ENCODE results near the gene EPN2. TPM values are rescaled to one million over a fixed set of nuclear protein-coding genes. Genes with fewer than 3 reads are reported as not detected.

Gene EPN2
- total and polyA plus RNA-seq, 10 of the 15 experiments (the other 5 are each of a cell fraction or from before 2014, with no cell fraction given): 0.26 to 8.4 (median 4.7) TPM

DNA sequence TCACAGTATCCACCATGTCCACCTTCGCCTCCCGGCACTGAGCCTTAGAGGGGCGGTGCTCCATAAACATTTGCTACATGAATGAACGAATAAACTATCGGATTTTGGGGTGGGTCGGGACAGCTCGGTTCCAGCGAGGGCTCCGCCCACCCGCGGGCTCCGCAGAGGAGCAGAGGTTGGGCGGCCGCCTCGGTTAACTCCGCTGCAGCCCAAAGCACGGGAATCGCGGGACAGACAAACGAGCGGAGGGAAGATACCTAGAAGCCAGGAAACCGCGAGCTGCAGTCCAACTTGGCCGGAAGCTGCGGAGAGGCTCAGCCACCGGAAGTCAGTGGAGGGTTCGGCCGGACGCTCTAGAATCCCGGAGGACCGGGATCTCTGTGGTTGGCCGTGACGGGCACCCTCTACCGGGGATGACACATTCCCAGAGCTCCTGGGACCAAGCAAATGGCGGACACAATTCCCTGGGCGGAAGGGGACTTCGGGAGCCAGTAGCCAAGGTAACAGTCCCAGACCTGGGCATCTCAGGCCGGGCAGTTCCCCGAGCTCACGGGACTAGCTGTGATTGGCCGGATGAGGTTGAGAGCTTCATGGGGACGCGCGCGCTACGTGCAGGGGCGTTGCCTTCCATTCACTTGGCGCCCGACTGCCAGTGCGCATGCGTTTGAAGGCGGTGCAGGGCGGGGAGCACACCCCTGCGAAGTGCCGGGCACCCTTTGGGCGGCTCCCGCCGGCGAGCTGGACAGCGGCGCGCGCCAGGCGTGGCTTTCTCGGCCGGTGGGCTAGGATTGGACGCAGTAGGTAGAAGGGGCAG, 140.6 kb downstream of the EPN2 start:
- Histone ChIP-seq H3K27me3 (replicated peaks in 1 of 2; ENCODE audit: control insufficient read depth in 2 of 2, insufficient read depth in 2 of 2, low read length in 1 of 2) (no peaks in the 10 kb centered on the region), H3K4me1 (ENCODE audit: control insufficient read depth, insufficient read depth, low read length) (no peaks in the 10 kb centered on the region), H3K79me2 (ENCODE audit: control insufficient read depth, insufficient read depth, low read length) (peaks cover 4% of the 10 kb centered on the region), H3K4me2 (ENCODE audit: control insufficient read depth, insufficient read depth) (peak overlapping the region; percentile 51), H4K20me1 (ENCODE audit: control insufficient read depth, insufficient read depth) (no peaks in the 10 kb centered on the region), H3K9me3 (replicated peaks; ENCODE audit: control insufficient read depth, insufficient read depth, low read length) (no peaks in the 10 kb centered on the region), H3K27ac (ENCODE audit: control insufficient read depth, insufficient read depth) (peak overlapping the region; percentile 93), H3K4me3 (peak overlapping the region; percentile 87), H3K36me3 (ENCODE audit: control insufficient read depth in 2 of 2, insufficient read depth in 2 of 2, low read length in 1 of 2) (peaks cover 4 to 18% of the 10 kb centered on the region in 2 experiments), H2AFZ (ENCODE audit: control insufficient read depth, low read depth, low read length) (peak overlapping the region; percentile 100), H3K9ac (ENCODE audit: control insufficient read depth, insufficient read depth, low read length) (peak overlapping the region; percentile 93)
- in situ Hi-C loops (cut with MboI) (no loop called here), intact Hi-C loops (cut with micrococcal nuclease; ENCODE audit: unreplicated experiment) (loop anchor here (5.0 kb wide), 1 partner anchor 84 kb away; no protein-coding TSS in a partner anchor)
- DNase-seq (ENCODE audit: low read depth, low spot score) (peak; percentile 96), FAIRE-seq (peak; percentile 98), ATAC-seq (peak; percentile 98)
- ChIA-PET POLR2A (interaction anchor here (0.5 to 1.6 kb wide), 10 partner anchors 9 to 377 kb away, joined by 3 to 5 read pairs (median 4); partner anchors contain the start of genes ALDH3A2 and B9D1), SMC1A (ENCODE audit: uncharacterized antibody, unreplicated experiment) (interaction anchor here (0.9 to 1.8 kb wide), 8 partner anchors 11 to 271 kb away, joined by 3 to 10 read pairs (median 4); partner anchors contain the start of genes ALDH3A2 and B9D1), CTCF (interaction anchor here (0.9 to 1.9 kb wide), 12 partner anchors 11 to 1405 kb away, joined by 3 to 39 read pairs (median 4); partner anchors contain the start of genes B9D1, DRC3 and TOM1L2), RAD21 (ENCODE audit: unreplicated experiment) (interaction anchor here (0.7 to 1.9 kb wide), 9 partner anchors 12 to 270 kb away, joined by 3 to 21 read pairs (median 8); partner anchors contain the start of genes ALDH3A2 and B9D1)
- BruUV-seq (replicated peaks): no TSS peak
- WGBS (ENCODE audit: insufficient coverage, insufficient replicate concordance, low lambda C conversion rate, missing lambda C conversion rate): under 1% methylated on average over 67 of the region's 67 CpGs
- TF ChIP-seq IKZF1 (conservative IDR thresholded peaks at IDR 0.05) (peak; percentile 90), YBX1 (IDR thresholded peaks at IDR 0.05) (no peak), FOXM1 (IDR thresholded peaks at IDR 0.05; ENCODE audit: low read depth, low read length) (no peak), RCOR1 (conservative IDR thresholded peaks at IDR 0.05; ENCODE audit: low read depth, low read length) (no peak), ZSCAN29 (IDR thresholded peaks at IDR 0.05) (no peak), RAD21 (IDR thresholded peaks at IDR 0.05; ENCODE audit: insufficient read depth, low read depth, low read length) (no peak), RUNX3 (IDR thresholded peaks at IDR 0.05; ENCODE audit: low read length) (peak; percentile 88), EED (IDR thresholded peaks at IDR 0.05; ENCODE audit: low read depth) (0 out of 2 replicates have a peak, but pooled peaks have one; percentile 43), POLR2AphosphoS5 (IDR thresholded peaks at IDR 0.05; ENCODE audit: low read length) (peak; percentile 83), BHLHE40 (IDR thresholded peaks at IDR 0.05; ENCODE audit: borderline replicate concordance in 1 of 2, low read depth in 2 of 2, low read length in 1 of 2) (peak; percentile 91 to 98), TARDBP (IDR thresholded peaks at IDR 0.05; ENCODE audit: borderline replicate concordance) (no peak)
- TF ChIP-seq, protein P1, sequence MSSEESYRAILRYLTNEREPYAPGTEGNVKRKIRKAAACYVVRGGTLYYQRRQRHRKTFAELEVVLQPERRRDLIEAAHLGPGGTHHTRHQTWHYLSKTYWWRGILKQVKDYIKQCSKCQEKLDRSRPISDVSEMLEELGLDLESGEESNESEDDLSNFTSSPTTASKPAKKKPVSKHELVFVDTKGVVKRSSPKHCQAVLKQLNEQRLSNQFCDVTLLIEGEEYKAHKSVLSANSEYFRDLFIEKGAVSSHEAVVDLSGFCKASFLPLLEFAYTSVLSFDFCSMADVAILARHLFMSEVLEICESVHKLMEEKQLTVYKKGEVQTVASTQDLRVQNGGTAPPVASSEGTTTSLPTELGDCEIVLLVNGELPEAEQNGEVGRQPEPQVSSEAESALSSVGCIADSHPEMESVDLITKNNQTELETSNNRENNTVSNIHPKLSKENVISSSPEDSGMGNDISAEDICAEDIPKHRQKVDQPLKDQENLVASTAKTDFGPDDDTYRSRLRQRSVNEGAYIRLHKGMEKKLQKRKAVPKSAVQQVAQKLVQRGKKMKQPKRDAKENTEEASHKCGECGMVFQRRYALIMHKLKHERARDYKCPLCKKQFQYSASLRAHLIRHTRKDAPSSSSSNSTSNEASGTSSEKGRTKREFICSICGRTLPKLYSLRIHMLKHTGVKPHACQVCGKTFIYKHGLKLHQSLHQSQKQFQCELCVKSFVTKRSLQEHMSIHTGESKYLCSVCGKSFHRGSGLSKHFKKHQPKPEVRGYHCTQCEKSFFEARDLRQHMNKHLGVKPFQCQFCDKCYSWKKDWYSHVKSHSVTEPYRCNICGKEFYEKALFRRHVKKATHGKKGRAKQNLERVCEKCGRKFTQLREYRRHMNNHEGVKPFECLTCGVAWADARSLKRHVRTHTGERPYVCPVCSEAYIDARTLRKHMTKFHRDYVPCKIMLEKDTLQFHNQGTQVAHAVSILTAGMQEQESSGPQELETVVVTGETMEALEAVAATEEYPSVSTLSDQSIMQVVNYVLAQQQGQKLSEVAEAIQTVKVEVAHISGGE (CRISPR knock-in tag; IDR thresholded peaks at IDR 0.05): no peak
- TF ChIP-seq, protein P2, sequence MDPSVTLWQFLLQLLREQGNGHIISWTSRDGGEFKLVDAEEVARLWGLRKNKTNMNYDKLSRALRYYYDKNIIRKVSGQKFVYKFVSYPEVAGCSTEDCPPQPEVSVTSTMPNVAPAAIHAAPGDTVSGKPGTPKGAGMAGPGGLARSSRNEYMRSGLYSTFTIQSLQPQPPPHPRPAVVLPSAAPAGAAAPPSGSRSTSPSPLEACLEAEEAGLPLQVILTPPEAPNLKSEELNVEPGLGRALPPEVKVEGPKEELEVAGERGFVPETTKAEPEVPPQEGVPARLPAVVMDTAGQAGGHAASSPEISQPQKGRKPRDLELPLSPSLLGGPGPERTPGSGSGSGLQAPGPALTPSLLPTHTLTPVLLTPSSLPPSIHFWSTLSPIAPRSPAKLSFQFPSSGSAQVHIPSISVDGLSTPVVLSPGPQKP (IDR thresholded peaks at IDR 0.05; ENCODE audit: low read depth, low read length): peak; percentile 89
- TF ChIP-seq, protein P3, sequence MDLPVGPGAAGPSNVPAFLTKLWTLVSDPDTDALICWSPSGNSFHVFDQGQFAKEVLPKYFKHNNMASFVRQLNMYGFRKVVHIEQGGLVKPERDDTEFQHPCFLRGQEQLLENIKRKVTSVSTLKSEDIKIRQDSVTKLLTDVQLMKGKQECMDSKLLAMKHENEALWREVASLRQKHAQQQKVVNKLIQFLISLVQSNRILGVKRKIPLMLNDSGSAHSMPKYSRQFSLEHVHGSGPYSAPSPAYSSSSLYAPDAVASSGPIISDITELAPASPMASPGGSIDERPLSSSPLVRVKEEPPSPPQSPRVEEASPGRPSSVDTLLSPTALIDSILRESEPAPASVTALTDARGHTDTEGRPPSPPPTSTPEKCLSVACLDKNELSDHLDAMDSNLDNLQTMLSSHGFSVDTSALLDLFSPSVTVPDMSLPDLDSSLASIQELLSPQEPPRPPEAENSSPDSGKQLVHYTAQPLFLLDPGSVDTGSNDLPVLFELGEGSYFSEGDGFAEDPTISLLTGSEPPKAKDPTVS (IDR thresholded peaks at IDR 0.05; ENCODE audit: low read depth, low read length): no peak
- TF ChIP-seq, protein P4, sequence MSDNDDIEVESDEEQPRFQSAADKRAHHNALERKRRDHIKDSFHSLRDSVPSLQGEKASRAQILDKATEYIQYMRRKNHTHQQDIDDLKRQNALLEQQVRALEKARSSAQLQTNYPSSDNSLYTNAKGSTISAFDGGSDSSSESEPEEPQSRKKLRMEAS (IDR thresholded peaks at IDR 0.05; ENCODE audit: low read depth, low read length): 0 out of 2 replicates have a peak, but pooled peaks have one; percentile 47

Measured in GM12878 (cell line).